Common myeloid progenitor, CD34-positive (primary cell): ENCODE data around the gene LIMCH1.

ENCODE experiments used
- CTCF ChIA-PET: fragments of 350-600 bp; sonication (Branson Sonifier 250); formaldehyde crosslinking; loops from one replicate; lab custom pipeline; 2021; ENCODE audit warnings: antibody characterized with exemption; lab: Charles Lee
- POLR2A ChIA-PET: fragments of 350-600 bp; sonication (Branson Sonifier 250); formaldehyde crosslinking; loops from one replicate; lab custom pipeline; 2021; ENCODE audit warnings: antibody characterized with exemption; lab: Charles Lee
- DNase-seq, 3 donors: peaks; one replicate each; pipeline versions ENCODE4 v3.0.0 to v3.0.0-alpha.2; 2013
- H3K27ac ChIP-seq, 2 experiments: 1 replicate in 1 of 2; 2 replicates in 1 of 2; pipeline ENCODE4 v1.7.0; 2013; ENCODE audit warnings: inconsistent platforms in 2 of 2, low read length in 2 of 2, mild to moderate bottlenecking in 2 of 2, low read depth in 1 of 2, moderate library complexity in 1 of 2; ENCODE audit not compliant: severe bottlenecking in 2 of 2, insufficient read depth in 1 of 2, poor library complexity in 1 of 2
- H3K27me3 ChIP-seq, 5 experiments: replicated peaks in 2 of 5; 1 replicate in 3 of 5; 2 replicates in 2 of 5; pipeline versions ENCODE4 v1.6.1 to v1.7.0; 2013; ENCODE audit warnings: low read length in 4 of 5, mild to moderate bottlenecking in 2 of 5, moderate library complexity in 2 of 5, inconsistent platforms in 1 of 5; ENCODE audit not compliant: insufficient read depth in 5 of 5, control insufficient read depth in 4 of 5
- H3K36me3 ChIP-seq, 4 experiments: 1 replicate in 2 of 4; 2 replicates in 2 of 4; pipeline versions ENCODE4 v1.6.1 to v1.7.0; 2013; ENCODE audit warnings: low read length in 3 of 4, control low read depth in 1 of 4, mild to moderate bottlenecking in 1 of 4; ENCODE audit not compliant: control insufficient read depth in 4 of 4, insufficient read depth in 4 of 4
- H3K4me1 ChIP-seq, 4 experiments: 1 replicate in 3 of 4; 2 replicates in 1 of 4; pipeline versions ENCODE4 v1.6.1 to v1.7.1; 2013; ENCODE audit warnings: low read length in 3 of 4, mild to moderate bottlenecking in 3 of 4, control low read depth in 1 of 4, inconsistent platforms in 1 of 4, moderate library complexity in 1 of 4; ENCODE audit not compliant: control insufficient read depth in 4 of 4, insufficient read depth in 4 of 4; ENCODE audit errors: control extremely low read depth in 1 of 4
- H3K4me3 ChIP-seq, 7 experiments: 1 replicate in 4 of 7; 2 replicates in 3 of 7; pipeline versions ENCODE4 v1.5.1 to v1.7.0; 2013; ENCODE audit warnings: mild to moderate bottlenecking in 7 of 7, low read length in 6 of 7, moderate library complexity in 6 of 7, inconsistent platforms in 2 of 7, low read depth in 2 of 7, control low read depth in 1 of 7; ENCODE audit not compliant: insufficient read depth in 4 of 7, control insufficient read depth in 1 of 7; ENCODE audit errors: extremely low read depth in 1 of 7
- H3K9me3 ChIP-seq, 5 experiments: 1 replicate in 4 of 5; 2 replicates in 1 of 5; pipeline versions ENCODE4 v1.6.1 to v1.7.1; 2013; ENCODE audit warnings: low read length in 4 of 5, mild to moderate bottlenecking in 2 of 5, inconsistent platforms in 1 of 5, low read depth in 1 of 5, moderate library complexity in 1 of 5; ENCODE audit not compliant: control insufficient read depth in 4 of 5, insufficient read depth in 2 of 5; ENCODE audit errors: control extremely low read depth in 1 of 5
- WGBS: methylation state at CpG from one replicate; pipeline ENCODE4 v1.1.5; 2013; ENCODE audit not compliant: insufficient coverage; 5-methylcytosine and 5-hydroxymethylcytosine counted together

LIMCH1 gene

GRCh38 chr4:41643331-41643730 lies 105.4 kb downstream of the LIMCH1 start:
- peaks cover 3 to 34% (median 19%) of the 10 kb centered on the region in 4 experiments for H3K4me1 ChIP-seq
- H3K27me3 ChIP-seq = no peaks in the 10 kb centered on the region
- no peaks in the 10 kb centered on the region for H3K36me3 ChIP-seq
- no peak overlapping the region for H3K27ac ChIP-seq
- POLR2A ChIA-PET = interaction anchor here (1.0 kb wide), 1 partner anchor 364 kb away, joined by 3 read pairs; no protein-coding TSS in a partner anchor
- H3K4me3 ChIP-seq = no peak overlapping the region
- CTCF ChIA-PET = interaction anchor here (0.6 to 7.6 kb wide), 26 partner anchors 9 to 386 kb away, joined by 3 to 62 read pairs (median 5); partner anchors contain the start of gene UCHL1
- no peaks in the 10 kb centered on the region for H3K9me3 ChIP-seq
- peak in 2 of 3 donors; percentile 8 to 20 for DNase-seq

- DNase-seq = peak; percentile 66 to 80 (median 77)
- WGBS = 17% methylated on average over 41 of the region's 41 CpGs
- H3K27ac ChIP-seq = no peak overlapping the region
- peak overlapping the region in 3 of 7 experiments; percentile 33 to 64 (median 38) for H3K4me3 ChIP-seq
- no peaks in the 10 kb centered on the region for H3K36me3 ChIP-seq
- CTCF ChIA-PET = interaction anchor here (0.7 to 7.6 kb wide), 27 partner anchors 10 to 387 kb away, joined by 3 to 62 read pairs (median 5); partner anchors contain the start of gene UCHL1
- POLR2A ChIA-PET = interaction anchor here (1.0 kb wide), 1 partner anchor 366 kb away, joined by 3 read pairs; no protein-coding TSS in a partner anchor
- H3K9me3 ChIP-seq = no peaks in the 10 kb centered on the region
- H3K27me3 ChIP-seq = no peaks in the 10 kb centered on the region
- peaks cover 3 to 37% (median 21%) of the 10 kb centered on the region in 4 experiments for H3K4me1 ChIP-seq
Measured at GRCh38 chr4:41644288-41644914, 106.4 kb downstream of the LIMCH1 start.

DNA sequence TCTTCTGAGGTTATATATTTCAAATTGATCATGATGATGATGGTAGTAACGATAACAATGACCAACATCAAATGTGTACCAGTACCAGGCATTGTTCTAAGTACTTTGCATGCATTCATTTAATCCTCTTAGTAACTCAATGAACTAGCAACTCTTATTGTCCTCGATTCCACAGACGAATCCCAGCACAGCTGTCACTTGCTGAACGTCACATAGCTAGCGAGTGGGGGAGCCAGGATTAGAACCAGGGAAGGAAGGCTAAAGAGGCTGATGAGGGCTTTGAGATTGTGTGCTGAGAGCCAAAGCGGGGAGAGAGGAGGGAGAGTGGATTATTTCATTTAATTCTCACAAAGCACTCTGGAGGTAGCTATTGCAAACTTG lies 106.9 kb downstream of the LIMCH1 start:
- peaks cover 3 to 37% (median 21%) of the 10 kb centered on the region in 4 experiments for H3K4me1 ChIP-seq
- WGBS = 100% methylated on average over 3 of the region's 6 CpGs
- H3K27ac ChIP-seq = no peak overlapping the region
- H3K36me3 ChIP-seq = no peaks in the 10 kb centered on the region
- no peaks in the 10 kb centered on the region for H3K9me3 ChIP-seq
- H3K4me3 ChIP-seq = no peak overlapping the region
- POLR2A ChIA-PET = no interaction called here
- DNase-seq = no peak
- H3K27me3 ChIP-seq = no peaks in the 10 kb centered on the region
- CTCF ChIA-PET = interaction anchor here (1.0 to 7.6 kb wide), 19 partner anchors 11 to 385 kb away, joined by 3 to 62 read pairs (median 6); no protein-coding TSS in a partner anchor

DNA sequence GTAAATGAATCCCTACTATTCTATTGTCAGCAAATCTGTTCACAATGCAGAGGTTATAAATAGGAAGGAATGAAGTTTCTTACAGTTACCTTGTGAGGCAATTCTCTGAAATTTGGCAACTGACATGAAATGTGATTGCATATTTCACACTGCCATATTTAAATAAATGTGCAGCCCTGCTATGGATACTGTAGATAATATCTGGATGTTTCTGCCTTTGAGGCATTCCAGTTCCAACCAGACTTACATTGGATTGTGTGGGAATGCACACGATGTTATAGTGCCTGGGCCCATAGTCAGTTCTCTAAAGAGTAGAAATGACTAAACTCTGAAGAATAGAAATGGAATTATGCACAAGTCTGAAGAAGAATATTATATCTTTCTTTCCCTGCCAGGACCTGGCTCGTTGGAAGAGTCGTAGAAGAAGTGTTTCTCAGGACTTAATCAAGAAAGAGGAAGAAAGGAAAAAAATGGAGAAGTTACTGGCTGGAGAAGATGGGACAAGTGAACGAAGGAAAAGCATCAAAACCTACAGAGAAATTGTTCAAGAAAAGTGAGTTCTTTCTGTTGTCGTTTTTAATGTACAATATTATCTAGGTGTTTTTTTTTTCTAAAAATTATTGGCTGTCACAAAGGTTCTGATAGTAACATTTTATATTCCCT lies 107.9 kb downstream of the LIMCH1 start:
- H3K27ac ChIP-seq = no peak overlapping the region
- ChIA-PET CTCF (interaction anchor here (1.0 to 7.6 kb wide), 8 partner anchors 12 to 386 kb away, joined by 3 to 62 read pairs (median 10); no protein-coding TSS in a partner anchor), POLR2A (no interaction called here)
- no peaks in the 10 kb centered on the region for H3K9me3 ChIP-seq
- H3K36me3 ChIP-seq = no peaks in the 10 kb centered on the region
- no peak overlapping the region for H3K4me3 ChIP-seq
- no peaks in the 10 kb centered on the region for H3K27me3 ChIP-seq
- peak in 2 of 3 donors; percentile 11 to 15 for DNase-seq
- peaks cover 3 to 37% (median 21%) of the 10 kb centered on the region in 4 experiments for H3K4me1 ChIP-seq
- WGBS = 54% methylated on average over 3 of the region's 5 CpGs

DNA sequence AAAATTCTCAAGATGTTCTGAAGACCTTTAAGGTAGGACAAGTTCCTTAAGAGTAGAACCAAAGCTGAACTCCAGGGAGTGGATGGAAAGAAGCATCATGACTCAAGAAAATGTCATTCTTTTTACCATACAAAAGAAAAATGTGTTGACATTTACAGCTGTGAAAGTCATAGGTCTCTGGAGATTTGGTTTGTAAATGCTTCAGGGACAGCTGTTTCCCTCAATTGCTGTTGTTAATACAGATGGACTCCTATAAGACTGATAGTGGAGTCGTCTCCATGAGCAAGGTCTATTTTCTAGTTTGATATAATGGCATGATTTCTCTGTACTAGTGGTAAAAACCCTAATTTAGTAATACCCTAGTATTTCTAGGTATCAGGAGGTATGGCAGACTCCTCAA lies 108.9 kb downstream of the LIMCH1 start:
- ChIA-PET CTCF (interaction anchor here (0.8 to 7.6 kb wide), 3 partner anchors 9 to 366 kb away, joined by 3 to 62 read pairs (median 36); no protein-coding TSS in a partner anchor), POLR2A (no interaction called here)
- Histone ChIP-seq H3K4me1 (peaks cover 3 to 37% (median 21%) of the 10 kb centered on the region in 4 experiments), H3K9me3 (no peaks in the 10 kb centered on the region), H3K36me3 (no peaks in the 10 kb centered on the region), H3K27me3 (no peaks in the 10 kb centered on the region), H3K4me3 (peak overlapping the region in 1 of 7 experiments; percentile 4), H3K27ac (no peak overlapping the region)
- DNase-seq = peak in 2 of 3 donors; percentile 16 to 46
- WGBS = no CpG with 5 or more reads among the region's 1 CpG

GRCh38 chr4:41647383-41647782 lies 109.4 kb downstream of the LIMCH1 start:
- CTCF ChIA-PET = interaction anchor here (1.2 to 7.6 kb wide), 6 partner anchors 13 to 367 kb away, joined by 3 to 62 read pairs (median 6); no protein-coding TSS in a partner anchor
- H3K4me1 ChIP-seq = peaks cover 3 to 37% (median 21%) of the 10 kb centered on the region in 4 experiments
- no peak overlapping the region for H3K27ac ChIP-seq
- no peaks in the 10 kb centered on the region for H3K9me3 ChIP-seq
- H3K27me3 ChIP-seq = no peaks in the 10 kb centered on the region
- 0% methylated on average over 2 of the region's 3 CpGs for WGBS
- peak overlapping the region in 2 of 7 experiments; percentile 4 to 30 for H3K4me3 ChIP-seq
- H3K36me3 ChIP-seq = no peaks in the 10 kb centered on the region
- peak; percentile 61 to 87 (median 72) for DNase-seq
- POLR2A ChIA-PET = no interaction called here
